OCI-LY1 (cell line): ENCODE data around the gene HPD.

Experiments used
- EZH2 ChIP-seq: fragments of 200-600 bp; sonication (generic), shearing (Covaris generic); IDR thresholded peaks from 2 replicates; pipeline ENCODE4 v1.8.0; 2017; ENCODE audit warnings: borderline replicate concordance, mixed run types, mild to moderate bottlenecking, antibody characterized with exemption, low read length, moderate library complexity, mixed read lengths
- TF ChIP-seq, protein P1 (sequence below): fragments of 200-600 bp; sonication (generic), shearing (Covaris generic); IDR thresholded peaks from 2 replicates; pipeline ENCODE4 v1.5.1; 2017; ENCODE audit warnings: mild to moderate bottlenecking, antibody characterized with exemption, low read length, moderate library complexity, mixed read lengths

DNA sequence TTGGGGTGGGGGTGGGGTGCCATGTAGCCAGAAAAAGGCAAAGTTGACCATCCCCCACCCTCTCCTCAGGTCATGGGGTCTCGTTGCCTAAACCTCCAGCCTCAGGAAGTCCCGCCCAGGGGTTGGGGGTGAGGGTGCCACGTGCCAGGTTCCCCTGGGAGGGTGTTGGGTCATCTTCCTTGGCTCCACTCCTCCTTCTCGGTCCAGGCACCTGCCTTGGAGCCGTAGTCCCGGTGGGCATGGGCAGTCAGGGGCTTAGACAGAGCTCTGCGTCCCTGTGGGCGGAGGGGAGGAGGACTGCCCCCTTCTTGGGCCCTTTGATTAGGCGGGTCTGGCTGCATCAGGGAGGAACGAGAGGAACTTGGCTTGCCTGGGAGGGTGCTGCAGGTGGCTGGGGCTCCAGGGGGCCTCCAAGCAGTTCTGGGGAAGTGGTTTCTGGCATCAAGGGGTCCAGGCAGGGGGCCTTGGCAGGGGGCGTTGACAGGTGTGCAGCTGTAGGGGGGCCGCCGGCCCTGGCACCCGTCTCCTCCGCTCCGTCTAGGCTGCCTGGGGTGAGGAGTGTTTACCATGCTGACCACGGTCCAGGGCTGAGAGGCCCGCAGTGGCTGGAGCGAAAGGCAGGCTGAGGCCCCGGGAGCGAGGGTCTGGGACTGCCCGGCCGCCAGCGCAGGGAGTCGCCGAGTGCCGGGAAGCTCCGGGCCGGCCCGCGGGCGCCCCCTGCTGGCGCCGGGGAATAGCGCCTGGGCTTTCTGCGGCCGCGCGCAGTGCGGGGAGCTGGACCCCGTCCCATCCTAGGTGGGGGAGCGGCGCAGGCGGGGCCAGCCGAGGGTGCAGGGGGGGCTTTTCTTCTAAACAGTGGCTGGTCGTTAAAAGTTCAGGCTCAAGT, 47.0 kb downstream of the HPD start:
- TF ChIP-seq, protein P1, sequence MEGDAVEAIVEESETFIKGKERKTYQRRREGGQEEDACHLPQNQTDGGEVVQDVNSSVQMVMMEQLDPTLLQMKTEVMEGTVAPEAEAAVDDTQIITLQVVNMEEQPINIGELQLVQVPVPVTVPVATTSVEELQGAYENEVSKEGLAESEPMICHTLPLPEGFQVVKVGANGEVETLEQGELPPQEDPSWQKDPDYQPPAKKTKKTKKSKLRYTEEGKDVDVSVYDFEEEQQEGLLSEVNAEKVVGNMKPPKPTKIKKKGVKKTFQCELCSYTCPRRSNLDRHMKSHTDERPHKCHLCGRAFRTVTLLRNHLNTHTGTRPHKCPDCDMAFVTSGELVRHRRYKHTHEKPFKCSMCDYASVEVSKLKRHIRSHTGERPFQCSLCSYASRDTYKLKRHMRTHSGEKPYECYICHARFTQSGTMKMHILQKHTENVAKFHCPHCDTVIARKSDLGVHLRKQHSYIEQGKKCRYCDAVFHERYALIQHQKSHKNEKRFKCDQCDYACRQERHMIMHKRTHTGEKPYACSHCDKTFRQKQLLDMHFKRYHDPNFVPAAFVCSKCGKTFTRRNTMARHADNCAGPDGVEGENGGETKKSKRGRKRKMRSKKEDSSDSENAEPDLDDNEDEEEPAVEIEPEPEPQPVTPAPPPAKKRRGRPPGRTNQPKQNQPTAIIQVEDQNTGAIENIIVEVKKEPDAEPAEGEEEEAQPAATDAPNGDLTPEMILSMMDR: peak; percentile 93
- no peak for TF ChIP-seq EZH2
